HG02884 (cell line): ENCODE results near the gene ABAT.

Experiments used
- ATAC-seq: cut with Tn5 transposase; IDR thresholded peaks from one replicate; pipeline ENCODE4 v1.9.1; 2021; ENCODE audit warnings: mild to moderate bottlenecking, moderate library complexity; ENCODE audit not compliant: unreplicated experiment

The ABAT gene

GRCh38 chr16:8808009-8808408 lies 133.6 kb downstream of the ABAT start:
- no peak for ATAC-seq

GRCh38 chr16:8808613-8809353 lies 134.4 kb downstream of the ABAT start:
- no peak for ATAC-seq

- no peak for ATAC-seq
Observed at GRCh38 chr16:8812162-8812843, 137.9 kb downstream of the ABAT start.

- ATAC-seq, result no peak
Observed at GRCh38 chr16:8814095-8814806, 139.8 kb downstream of the ABAT start.

DNA sequence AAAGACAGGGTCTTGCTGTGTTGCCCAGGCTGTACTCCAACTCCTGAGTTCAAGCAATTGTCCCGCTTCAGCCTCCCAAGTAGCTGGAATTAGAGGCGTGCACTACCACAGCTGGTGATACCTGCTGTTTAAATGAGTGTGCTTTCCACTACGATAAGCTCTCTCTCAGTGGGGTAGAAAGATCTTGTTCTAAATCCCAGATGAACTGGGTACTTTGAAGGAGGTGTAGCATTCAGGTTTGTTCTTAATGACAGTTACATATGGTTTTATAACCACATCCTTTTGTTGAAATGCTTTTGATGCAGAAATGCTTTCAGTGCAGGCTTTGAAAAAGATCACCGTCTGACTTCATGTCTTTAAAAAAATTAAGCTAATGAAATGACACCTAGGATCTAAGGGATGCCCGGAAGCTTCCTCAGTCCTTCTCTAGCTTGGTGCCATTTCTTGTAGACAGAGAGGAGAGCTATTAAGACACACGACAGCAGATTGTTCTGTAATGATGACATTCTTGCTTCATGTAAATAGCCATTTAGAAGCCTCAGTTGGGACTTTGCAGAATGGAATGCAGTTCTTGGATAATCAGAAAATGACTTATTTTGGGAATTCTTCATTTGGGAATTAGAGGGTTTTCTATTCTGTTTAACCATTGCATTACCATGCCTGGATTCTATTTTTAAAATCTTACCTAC lies 142.7 kb downstream of the ABAT start:
- ATAC-seq, result no peak

- ATAC-seq, result peak; percentile 83
Observed at GRCh38 chr16:8818504-8819270, 144.3 kb downstream of the ABAT start.

GRCh38 chr16:8819411-8820034 lies 145.1 kb downstream of the ABAT start:
- ATAC-seq, result peak; percentile 2

DNA sequence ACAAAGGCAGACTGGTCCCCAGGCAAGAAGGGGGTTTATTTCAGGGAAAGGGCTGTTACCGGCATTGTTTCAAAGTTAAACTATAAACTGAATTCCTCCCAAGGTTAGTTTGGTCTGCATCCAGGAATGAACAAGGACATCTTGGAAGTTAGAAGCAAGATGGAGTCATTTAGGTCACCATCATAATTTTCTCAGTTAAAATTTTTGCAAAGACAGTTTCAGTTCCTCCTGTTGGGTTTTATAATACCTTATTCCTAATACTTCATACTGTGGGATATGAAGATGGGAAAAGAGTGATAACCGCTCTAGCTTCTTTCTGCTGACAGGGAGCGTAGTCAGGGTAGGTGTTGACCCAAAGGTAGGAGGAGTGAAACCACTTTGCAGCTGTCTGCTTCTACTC lies 148.0 kb downstream of the ABAT start:
- ATAC-seq, result no peak

DNA sequence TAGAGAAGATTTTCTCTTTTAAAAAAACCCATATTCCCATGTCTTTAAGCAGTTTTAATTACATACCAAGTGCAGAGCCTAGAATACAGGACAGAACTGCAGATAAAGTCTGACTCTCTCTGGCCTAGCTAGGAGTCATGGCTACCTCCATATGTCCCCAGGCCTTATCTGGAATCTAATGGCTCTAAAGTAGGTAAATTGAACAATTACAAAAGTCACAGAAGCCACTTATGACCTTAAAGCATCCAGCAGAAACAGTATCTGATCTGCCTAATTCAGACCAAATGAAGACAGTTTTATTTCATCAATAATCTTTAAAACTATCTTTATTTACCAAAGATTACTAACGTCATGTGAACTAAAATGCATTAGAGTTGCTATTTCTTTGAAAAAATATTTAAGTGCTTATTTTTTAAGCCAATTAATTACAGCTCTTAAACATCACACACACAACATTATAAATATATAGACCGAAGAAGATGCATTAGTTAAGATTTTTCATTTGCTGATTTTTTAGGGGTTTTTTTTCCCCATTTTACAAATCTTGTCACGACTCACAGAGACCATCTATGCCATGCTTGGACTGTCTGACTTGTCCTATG lies 152.0 kb downstream of the ABAT start:
- no peak for ATAC-seq

- ATAC-seq, result no peak
Observed at GRCh38 chr16:8828541-8829165, 154.2 kb downstream of the ABAT start.

DNA sequence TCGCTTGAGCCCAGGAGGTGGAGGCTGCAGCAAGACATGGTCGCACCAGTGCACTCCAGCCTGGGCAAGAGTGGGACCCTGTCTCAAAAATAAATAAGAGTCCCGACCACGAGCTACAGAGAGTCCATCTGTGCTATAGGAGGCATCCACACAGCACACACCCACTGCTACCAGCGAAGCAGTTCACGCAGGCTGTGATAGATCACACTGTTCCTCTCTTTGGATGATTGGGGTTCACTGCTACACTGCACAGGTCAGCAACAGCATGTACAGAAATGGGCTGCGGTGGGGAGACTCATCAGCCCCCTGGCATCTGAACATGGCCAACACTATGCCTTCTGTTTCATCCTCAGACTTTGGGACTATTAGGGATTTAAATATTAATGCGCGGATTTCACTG lies 157.0 kb downstream of the ABAT start:
- ATAC-seq, result no peak

DNA sequence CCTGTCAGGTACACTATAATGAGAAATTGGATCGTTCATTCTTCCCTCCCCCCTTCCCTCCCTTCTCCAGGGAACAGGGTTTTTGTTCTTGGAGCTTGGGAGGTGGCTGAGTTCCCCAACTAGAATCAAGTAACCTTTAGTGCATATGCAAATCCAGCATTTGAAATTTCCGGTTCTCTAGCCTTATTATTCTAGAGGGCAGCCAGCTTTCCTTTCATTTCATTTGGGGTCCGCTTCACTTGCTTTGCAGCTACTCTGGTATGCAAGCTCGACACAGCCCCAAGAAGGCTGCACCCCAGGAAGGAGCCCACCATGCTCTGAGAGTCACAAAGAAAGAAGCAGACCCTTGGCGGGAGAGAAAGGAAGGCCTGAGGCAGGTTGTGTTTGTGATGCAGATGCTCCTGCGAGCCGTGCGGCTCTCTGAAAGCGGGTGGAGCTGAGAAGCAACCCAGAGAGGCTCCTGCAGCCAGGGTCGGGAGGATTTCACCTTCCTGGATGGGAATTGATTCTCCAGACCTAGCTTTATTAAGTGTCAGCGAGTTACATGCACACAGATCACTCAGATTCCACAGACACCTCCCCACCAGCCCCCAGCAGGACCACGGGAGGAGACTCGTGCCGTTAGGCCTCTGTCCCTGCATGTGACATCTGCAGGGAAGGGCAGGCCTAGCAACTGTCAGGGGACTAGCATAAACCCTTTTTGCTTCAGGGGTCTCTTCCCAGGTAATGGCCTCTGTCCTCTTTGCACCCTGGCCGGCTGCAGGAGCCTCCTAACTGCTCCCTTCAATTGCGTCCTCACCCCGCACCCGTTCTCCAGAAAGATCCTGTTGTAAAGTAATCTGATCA lies 157.7 kb downstream of the ABAT start:
- ATAC-seq, result no peak

DNA sequence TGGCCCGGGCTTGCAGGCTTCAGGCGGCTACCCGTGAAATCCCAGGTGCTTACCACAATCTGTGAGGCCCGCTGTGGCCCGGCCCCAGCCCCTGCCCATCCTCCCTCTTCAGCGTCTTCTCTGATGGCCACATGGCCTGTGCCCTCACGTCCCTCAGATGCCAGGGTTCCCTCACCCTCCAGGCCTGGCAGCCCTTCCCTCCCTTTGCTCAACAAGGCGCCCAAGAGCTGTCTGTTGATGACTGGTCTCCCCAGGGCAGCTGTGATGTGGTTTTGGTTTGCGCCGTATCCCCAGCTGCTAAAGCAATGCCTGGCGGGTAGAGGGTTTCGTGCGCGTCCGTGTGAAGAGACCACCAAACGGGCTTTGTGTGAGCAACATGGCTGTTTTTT lies 158.3 kb downstream of the ABAT start:
- ATAC-seq, result no peak
